Measurements from ENCODE around the gene RAB2B.
A peak's percentile ranks its signal among the peaks of the same experiment; 100 is the strongest.
"Not testable (repeated sequence)": the region's sequence is repeated elsewhere in the genome, so short reads cannot be mapped to it uniquely, and the experiment has no call there.

The RAB2B gene

GRCh38 chr14:21476523-21476924 lies 235 bp downstream of the RAB2B start:
- peak; percentile 71 for DNase-seq

GRCh38 chr14:21475767-21476522 lies 814 bp downstream of the RAB2B start:
- no peak for DNase-seq

- no peak for DNase-seq
Observed at GRCh38 chr14:21467616-21468015, 9.1 kb downstream of the RAB2B start.

GRCh38 chr14:21455912-21456667 lies 20.7 kb downstream of the RAB2B start, which contains the start of gene CHD8:
TSS of gene CHD8 (minus strand) at chr14:21456123. CDS start at chr14:21431643, 24,480 bp downstream.
- peak; percentile 99 for DNase-seq

GRCh38 chr14:21455592-21455911 lies 21.2 kb downstream of the RAB2B start:
- DNase-seq = no peak

- no peak for DNase-seq
Observed at GRCh38 chr14:21454843-21455544, 21.8 kb downstream of the RAB2B start.

GRCh38 chr14:21449899-21450216 lies 26.9 kb downstream of the RAB2B start:
- no peak for DNase-seq

- DNase-seq = not testable (repeated sequence)
Observed at GRCh38 chr14:21442657-21443056, 34.1 kb downstream of the RAB2B start.

- no peak for DNase-seq
Observed at GRCh38 chr14:21440859-21441258, 35.9 kb downstream of the RAB2B start.

GRCh38 chr14:21437063-21437901 lies 39.5 kb downstream of the RAB2B start:
- DNase-seq = peak; percentile 97

- DNase-seq = no peak
Observed at GRCh38 chr14:21436567-21437062, 40.1 kb downstream of the RAB2B start.

- DNase-seq = no peak
Observed at GRCh38 chr14:21431126-21431525, 45.6 kb downstream of the RAB2B start.

GRCh38 chr14:21428930-21429329 lies 47.8 kb downstream of the RAB2B start:
- DNase-seq = no peak

GRCh38 chr14:21426692-21427091 lies 50.1 kb downstream of the RAB2B start:
- DNase-seq = no peak

- DNase-seq = no peak
Observed at GRCh38 chr14:21419528-21419927, 57.2 kb downstream of the RAB2B start.

GRCh38 chr14:21415329-21415728 lies 61.4 kb downstream of the RAB2B start:
- DNase-seq = no peak

- DNase-seq = no peak
Observed at GRCh38 chr14:21414137-21414631, 62.6 kb downstream of the RAB2B start.
